Psoas muscle (tissue), 8 donors: ENCODE measurements around the gene DRC1. TPM values are rescaled to one million over a fixed set of nuclear protein-coding genes. Genes with fewer than 3 reads are reported as not detected.

ENCODE experiments used
- ATAC-seq, 4 donors: fragments of 200-7000 bp; cut with Tn5 transposase; one replicate each; pipeline ENCODE4 v1.9.1; 2020; ENCODE audit warnings: moderate library complexity in 3 of 4, mild to moderate bottlenecking in 2 of 4
- DNase-seq, 2 donors: peaks; one replicate each; pipeline ENCODE4 v3.0.0-alpha.2; 2020
- H3K27ac ChIP-seq: fragments of 200-600 bp; one replicate; pipeline ENCODE4 v1.8.0; 2022
- H3K27me3 ChIP-seq, 3 donors: fragments of 200-600 bp in 1 of 3; one replicate each; pipeline versions ENCODE4 v1.6.1 to v1.8.0; 2013 to 2022; ENCODE audit warnings: low read length in 2 of 3, mild to moderate bottlenecking in 2 of 3, moderate library complexity in 1 of 3; ENCODE audit not compliant: insufficient read depth in 3 of 3
- H3K36me3 ChIP-seq, 2 donors: fragments of 200-600 bp in 1 of 2; one replicate each; pipeline versions ENCODE4 v1.6.1 to v1.8.0; 2013 to 2022; ENCODE audit warnings: low read depth in 1 of 2, mild to moderate bottlenecking in 1 of 2, moderate library complexity in 1 of 2; ENCODE audit not compliant: insufficient read depth in 1 of 2
- H3K4me1 ChIP-seq: fragments of 200-600 bp; one replicate; pipeline ENCODE4 v1.8.0; 2022
- H3K4me3 ChIP-seq: fragments of 200-600 bp; one replicate; pipeline ENCODE4 v1.8.0; 2022; ENCODE audit warnings: mild to moderate bottlenecking
- H3K9me3 ChIP-seq: fragments of 200-600 bp; one replicate; pipeline ENCODE4 v1.8.0; 2022
- WGBS, 3 donors: extraction: QIAGEN DNeasy Blood & Tissue Kit; methylation state at CpG; one replicate each; pipeline versions ENCODE4 v1.1.6 to v1.1.7; 2013; 5-methylcytosine and 5-hydroxymethylcytosine counted together
- intact Hi-C, 2 donors: fragments of 100-400 bp; cut with DNase I; formaldehyde crosslinking; loops; one replicate each; pipeline versions ENCODE4 v1.11.0 to v1.14.2; 2022
- polyA plus RNA-seq, 3 donors: library from polyadenylated mRNA; stranded (reverse); fragments of 200-250 nt; gene quantifications; one replicate each; pipeline ENCODE4 v1.2.3, GENCODE V29; 2013
- total RNA-seq, 4 donors: library from RNA; stranded (reverse); fragmentation: NEBNext Ultra II Directional in 2 of 4; extraction: Animal tissue kit (Norgen Biotek cat#: 25700) in 2 of 4; gene quantifications; one replicate each; pipeline versions ENCODE4 v1.2.1 to v1.2.4, GENCODE V29; 2021 to 2023
- TF ChIP-seq, protein P1 (sequence below): fragments of 200-600 bp; IDR thresholded peaks from one replicate; pipeline ENCODE4 v1.8.0; 2022; ENCODE audit warnings: antibody characterized with exemption
- donor health status: healthy with polysubstance abuse.
- donor health status: DM: no; HTN: no; CAD: no; lungs with moderate emphysema.
- donor health status: Bipolar disorder and iron deficiency.
- donor health status: healthy.
- donor health status: DM: yes; HTN: yes; CAD: no.
- donor health status: DM: no; HTN: no; CAD: no.
- donor health status: DM: no; HTN: no; CAD: no.
- donor health status: DM: yes; HTN: yes; CAD: no.

Gene DRC1
- total and polyA plus RNA-seq, 7 donors = 0.04 to 0.15 (median 0.08) TPM; not detected in 3

DNA sequence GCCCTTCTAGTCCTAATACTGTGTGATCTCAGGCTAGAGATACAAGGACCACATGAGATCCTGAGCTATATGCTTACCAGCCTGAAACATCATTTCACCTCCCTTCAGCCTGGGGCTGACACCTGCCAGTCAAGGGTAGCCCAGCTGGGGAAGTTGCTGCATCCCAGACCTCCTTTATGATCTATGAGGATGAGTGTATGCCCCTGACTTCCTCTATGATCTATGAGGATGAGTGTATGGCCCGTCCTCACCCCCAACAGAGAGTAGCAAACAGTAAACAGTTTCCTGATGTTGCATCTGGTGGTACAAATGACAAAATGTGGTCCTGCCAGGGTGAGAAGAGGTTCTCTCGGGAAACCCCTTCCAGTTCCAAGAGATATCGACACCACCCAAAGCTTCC lies 85.1 kb downstream of the DRC1 start:
- 74 to 98% (median 86%) methylated on average over 3 of the region's 3 CpGs for WGBS, 3 donors
- DNase-seq (no peak), ATAC-seq (no peak)

DNA sequence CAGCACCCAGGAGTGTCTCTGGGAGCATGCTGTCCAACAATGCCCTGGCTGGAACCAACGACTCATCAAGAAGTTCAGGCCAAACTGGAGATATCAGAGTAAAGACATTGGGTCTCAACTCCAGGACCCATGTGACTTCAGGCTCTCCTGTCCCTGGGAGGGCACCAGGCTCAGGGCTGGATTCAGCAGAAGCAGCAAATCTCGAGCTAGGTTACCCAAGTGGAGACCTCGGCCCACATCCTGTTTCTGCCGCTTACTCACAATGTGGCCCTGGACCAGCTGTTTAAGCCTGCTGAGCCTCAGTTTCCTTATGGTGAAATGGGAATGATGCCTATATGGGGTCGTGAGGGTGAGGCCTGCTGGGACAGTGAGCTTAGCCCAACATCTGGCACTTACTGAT lies 85.5 kb downstream of the DRC1 start:
- ATAC-seq (no peak), DNase-seq (no peak)
- Histone ChIP-seq H3K36me3 (no peaks in the 10 kb centered on the region), H3K4me3 (no peak overlapping the region), H3K9me3 (no peaks in the 10 kb centered on the region), H3K4me1 (peaks cover 19% of the 10 kb centered on the region), H3K27ac (no peak overlapping the region), H3K27me3 (no peaks in the 10 kb centered on the region)
- TF ChIP-seq, protein P1, sequence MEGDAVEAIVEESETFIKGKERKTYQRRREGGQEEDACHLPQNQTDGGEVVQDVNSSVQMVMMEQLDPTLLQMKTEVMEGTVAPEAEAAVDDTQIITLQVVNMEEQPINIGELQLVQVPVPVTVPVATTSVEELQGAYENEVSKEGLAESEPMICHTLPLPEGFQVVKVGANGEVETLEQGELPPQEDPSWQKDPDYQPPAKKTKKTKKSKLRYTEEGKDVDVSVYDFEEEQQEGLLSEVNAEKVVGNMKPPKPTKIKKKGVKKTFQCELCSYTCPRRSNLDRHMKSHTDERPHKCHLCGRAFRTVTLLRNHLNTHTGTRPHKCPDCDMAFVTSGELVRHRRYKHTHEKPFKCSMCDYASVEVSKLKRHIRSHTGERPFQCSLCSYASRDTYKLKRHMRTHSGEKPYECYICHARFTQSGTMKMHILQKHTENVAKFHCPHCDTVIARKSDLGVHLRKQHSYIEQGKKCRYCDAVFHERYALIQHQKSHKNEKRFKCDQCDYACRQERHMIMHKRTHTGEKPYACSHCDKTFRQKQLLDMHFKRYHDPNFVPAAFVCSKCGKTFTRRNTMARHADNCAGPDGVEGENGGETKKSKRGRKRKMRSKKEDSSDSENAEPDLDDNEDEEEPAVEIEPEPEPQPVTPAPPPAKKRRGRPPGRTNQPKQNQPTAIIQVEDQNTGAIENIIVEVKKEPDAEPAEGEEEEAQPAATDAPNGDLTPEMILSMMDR = no peak
- 70 to 81% (median 77%) methylated on average over 5 of the region's 5 CpGs for WGBS, 3 donors
- intact Hi-C loops = no loop called here

More for the DNA sequence above, 85.1 kb downstream of the DRC1 start:
- no peaks in the 10 kb centered on the region for H3K9me3 ChIP-seq
- H3K27ac ChIP-seq = no peak overlapping the region
- H3K27me3 ChIP-seq = no peaks in the 10 kb centered on the region
- H3K36me3 ChIP-seq = no peaks in the 10 kb centered on the region
- intact Hi-C loops = no loop called here
- TF ChIP-seq, protein P1 = no peak
- H3K4me3 ChIP-seq = no peak overlapping the region
- peaks cover 23% of the 10 kb centered on the region for H3K4me1 ChIP-seq

DNA sequence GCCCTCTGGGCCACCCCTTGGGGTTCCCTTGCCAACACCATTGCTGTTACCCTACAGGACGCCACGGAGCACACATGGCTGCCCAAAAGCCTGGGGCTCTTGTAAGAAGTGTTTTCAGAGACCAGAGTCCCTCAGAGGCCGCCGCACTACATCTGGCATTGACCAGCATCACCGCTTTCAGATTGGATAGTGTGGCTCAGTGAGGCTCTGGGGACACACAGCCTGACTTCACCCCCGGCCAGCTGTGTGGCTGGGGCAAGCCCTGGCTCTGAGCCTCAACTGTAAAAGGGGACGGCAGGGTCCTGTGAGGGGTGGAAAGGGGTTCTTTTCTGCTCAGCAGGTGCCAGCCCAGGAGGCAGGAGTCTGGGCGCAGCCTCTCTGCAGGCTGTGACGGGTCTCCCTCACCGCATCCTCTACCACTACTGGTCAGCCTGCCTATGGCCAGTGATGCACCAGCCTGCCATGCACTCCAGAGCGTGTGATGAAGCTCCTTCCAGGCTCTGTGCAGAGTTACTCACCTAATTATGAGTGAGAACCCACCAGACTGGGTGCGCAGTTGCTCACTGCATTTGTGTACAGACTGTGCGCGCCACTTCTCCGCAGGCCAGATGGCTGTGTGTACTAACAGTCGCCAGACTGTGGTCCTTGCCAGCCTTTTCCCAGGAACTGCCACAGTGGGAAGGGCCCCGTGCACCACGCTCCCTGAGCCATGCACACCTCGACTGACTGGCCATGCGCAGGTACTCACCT lies 86.9 kb downstream of the DRC1 start:
- 75 to 85% (median 79%) methylated on average over 20 of the region's 20 CpGs for whole genome bisulfite sequencing, 3 donors
- ATAC-seq = no peak
- no peaks in the 10 kb centered on the region for H3K27me3 ChIP-seq
- DNase-seq = no peak
- TF ChIP-seq, protein P1 = no peak
- peaks cover 14% of the 10 kb centered on the region for H3K4me1 ChIP-seq
- no peaks in the 10 kb centered on the region for H3K9me3 ChIP-seq
- H3K27ac ChIP-seq = no peak overlapping the region
- no peaks in the 10 kb centered on the region for H3K36me3 ChIP-seq
- intact Hi-C loops = no loop called here
- H3K4me3 ChIP-seq = no peak overlapping the region

DNA sequence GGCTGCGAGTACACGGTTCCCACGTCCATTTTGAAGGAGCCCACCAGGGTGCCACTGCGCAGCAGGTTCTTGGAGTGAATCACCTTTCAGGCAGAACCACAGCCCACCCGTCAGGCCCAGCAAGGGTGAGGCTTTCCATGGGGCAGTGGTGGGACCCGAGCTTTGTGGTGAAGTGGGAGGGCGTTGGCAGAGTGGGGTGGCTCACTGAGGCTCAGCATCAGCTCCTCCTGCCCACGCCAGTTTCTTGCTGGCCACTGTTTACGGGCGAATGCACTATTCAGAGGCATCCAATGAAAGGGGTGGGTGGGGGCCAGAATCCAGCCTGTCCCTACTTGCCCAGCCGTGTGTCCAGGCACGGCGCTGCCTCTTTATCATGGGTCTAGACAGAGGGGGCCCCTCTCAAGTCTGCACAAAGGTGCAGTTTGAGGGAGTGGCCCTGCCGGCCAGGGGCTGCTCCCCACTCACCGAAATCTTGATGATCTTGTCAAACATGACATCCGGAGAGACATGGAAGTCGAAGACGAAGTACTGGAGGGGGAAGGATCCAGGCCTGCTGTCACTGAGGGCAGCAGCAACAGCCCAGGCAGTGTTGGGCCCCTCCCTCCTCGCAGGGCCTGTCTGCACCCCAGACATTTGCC lies 87.6 kb downstream of the DRC1 start:
- peaks cover 7% of the 10 kb centered on the region for H3K4me1 ChIP-seq
- ATAC-seq (no peak), DNase-seq (no peak)
- no peak overlapping the region for H3K27ac ChIP-seq
- no peaks in the 10 kb centered on the region for H3K36me3 ChIP-seq
- intact Hi-C loops = no loop called here
- 90 to 93% (median 90%) methylated on average over 19 of the region's 19 CpGs for WGBS, 3 donors
- TF ChIP-seq, protein P1 = no peak
- no peaks in the 10 kb centered on the region for H3K27me3 ChIP-seq
- no peaks in the 10 kb centered on the region for H3K9me3 ChIP-seq
- no peak overlapping the region for H3K4me3 ChIP-seq
